Dedifferentiated amniotic fluid mesenchymal stem cell (primary cell): Measurements from ENCODE around the gene RGS16.

ENCODE experiments used
- DNase-seq: peaks from one replicate; pipeline ENCODE4 v3.0.0-alpha.2; 2016; ENCODE audit errors: extremely low spot score

The RGS16 gene

DNA sequence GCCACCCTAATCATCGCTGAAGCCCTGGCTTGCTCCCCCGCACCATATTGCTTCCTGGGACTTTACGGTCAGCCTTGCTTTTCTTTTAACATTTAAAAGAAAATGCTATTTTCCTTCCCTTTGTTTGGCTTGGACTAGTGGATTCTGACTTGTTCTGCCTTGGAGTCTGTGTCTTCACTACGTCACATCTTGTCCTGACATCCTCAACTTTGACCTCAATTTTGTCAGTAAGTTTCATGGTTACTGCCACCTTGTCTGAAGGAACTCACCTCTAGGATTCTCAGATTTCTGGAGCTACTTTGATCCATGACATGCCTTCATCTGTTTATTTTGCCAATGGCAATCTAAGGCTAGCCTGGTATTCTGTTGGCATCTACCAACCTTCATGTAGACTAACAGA is 19.4 kb downstream of the RGS16 start:
- no peak for DNase-seq

DNA sequence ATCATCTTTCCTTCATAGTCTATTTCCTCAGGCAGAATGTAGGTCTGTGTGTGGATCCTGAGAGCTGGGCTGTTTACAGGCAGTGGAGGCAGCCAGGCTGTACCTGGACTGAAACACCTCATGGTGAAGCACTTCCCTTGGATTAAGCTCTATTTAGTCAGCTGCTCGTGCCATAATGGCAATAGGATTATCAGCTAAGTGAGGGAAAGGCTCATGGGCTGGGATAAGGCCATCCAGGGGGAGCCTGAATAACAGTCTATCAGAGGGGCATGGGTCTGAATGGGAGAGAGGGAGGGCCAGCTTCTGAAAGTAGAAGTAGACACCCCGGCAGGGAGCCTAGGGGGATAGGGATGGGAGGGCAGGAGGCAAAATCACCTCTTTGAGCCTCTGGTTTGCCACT is 23.5 kb downstream of the RGS16 start:
- DNase-seq: no peak

DNA sequence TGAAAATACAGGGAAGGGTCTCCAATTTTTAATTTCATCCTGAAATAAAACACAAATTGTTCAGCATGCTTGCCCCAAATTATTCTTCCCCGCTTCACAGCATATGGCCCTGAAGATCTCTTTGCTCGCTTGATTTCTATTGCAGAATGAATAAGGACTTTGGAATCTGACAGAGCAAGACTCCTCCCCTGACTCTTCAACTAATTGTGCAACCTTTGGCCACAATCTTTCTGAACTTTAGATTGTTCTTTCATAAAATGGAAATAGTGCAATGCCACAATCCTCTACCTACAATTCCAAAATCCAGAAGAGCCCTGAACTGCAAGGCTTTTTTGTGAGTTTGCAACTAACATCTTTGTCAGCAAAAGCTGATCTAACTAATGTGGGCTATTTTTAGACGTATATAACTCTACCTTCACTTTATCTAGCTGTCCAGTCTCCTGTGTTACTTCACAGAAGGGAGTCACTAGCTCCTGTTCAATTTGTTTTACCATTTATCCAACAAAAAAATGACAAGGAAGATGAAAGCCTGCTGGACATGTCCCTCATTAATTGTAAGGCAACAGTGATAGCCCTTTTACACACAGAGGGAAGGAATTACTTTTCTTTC is 28.5 kb downstream of the RGS16 start:
- peak; percentile 56 for DNase-seq

DNA sequence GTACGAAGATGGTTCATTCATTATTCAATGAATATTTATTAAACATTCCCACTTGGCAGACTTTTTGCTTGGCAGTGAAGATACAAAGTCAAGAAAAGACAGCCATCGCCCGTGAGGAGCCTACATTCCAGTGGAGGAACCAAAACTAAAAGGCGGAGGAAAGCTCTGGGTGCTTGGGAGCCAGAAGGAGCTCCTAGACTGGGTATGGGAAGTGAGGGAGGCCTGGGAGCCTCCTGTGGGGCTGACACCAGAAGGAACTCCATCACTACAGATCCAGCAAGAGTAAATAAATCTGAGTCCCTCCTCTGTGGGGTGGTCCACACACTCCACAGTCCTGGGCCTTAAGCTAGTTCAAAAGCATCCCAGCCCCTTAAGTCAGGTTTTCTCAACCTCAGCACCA is 30.0 kb downstream of the RGS16 start:
- no peak for DNase-seq

DNA sequence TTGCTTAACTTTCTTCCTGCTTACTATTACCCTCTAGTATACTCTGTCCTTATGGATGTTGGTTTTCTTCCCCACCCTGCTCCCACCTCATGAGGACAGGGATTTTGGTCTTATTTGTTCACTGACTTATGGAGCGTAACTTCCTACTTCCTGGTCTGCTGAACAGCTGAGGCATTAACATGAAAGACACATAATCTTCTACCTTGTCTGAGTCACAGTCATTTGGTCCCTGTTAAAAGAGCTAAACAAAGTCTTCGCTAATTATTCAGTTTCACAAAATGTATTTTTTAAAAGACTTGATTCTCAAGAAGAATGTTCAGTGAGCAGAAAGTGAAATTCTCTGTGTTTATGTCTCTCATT is 33.6 kb downstream of the RGS16 start:
- no peak for DNase-seq

DNA sequence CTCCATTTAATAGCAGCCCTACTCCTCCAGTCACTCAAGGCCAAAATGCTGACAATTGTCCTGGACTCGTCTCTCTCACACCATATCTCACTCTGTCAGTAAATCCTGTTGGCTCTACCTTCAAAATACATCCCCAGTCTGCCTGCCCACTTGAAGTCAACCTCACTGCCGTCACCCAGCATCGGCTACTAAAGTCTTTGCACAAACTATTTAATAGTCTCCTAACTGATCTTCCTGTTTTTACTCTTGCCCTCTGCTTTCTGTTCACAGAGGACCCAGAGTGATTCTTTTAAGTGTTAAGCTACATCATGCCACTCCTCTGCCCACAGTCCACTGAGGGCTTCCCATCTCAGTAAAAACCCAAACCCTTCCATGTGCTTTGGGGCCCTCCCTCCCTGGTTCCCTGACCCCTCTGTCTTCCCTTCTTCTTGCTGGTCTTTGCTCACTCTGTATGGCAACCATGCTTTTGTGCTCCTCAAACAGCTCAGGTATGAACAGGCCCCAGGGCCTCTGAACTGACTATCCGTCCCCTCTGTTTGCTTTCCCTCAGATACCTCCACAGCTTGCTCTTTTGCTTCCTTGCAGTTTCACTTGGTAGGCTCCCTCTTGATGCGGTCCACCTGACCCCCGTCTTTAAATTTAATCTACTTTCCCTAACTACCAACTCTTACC is 34.1 kb downstream of the RGS16 start:
- no peak for DNase-seq

DNA sequence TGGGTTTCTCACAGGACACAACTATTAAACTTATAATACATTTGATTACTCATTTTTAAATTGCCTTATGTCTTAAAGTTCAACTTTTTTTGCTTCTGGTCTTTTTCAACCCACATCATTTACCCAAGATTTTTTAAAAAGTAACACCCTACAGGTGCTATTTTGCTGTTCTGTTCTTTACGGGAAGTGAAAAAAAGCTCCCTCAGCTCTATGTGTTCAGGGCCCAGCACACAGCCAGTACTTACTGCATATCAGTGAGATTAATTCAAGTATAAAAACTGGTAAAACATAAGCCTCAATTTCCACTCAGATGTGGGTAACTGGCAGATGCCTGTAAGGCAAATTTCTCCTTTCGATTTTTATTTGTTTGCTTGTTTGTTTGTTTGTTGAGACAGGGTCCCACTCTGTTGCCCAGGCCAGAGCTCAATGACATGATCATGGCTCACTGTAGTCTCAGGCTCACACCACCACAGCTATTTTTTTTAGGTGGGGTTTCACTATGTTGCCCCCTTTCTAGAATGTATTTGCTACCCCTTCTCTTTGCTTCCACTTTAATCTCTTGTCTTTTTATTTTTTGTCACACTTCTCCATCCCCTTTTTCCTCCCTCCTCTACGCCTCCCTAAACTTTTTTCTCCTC is 35.4 kb downstream of the RGS16 start:
- DNase-seq: no peak

DNA sequence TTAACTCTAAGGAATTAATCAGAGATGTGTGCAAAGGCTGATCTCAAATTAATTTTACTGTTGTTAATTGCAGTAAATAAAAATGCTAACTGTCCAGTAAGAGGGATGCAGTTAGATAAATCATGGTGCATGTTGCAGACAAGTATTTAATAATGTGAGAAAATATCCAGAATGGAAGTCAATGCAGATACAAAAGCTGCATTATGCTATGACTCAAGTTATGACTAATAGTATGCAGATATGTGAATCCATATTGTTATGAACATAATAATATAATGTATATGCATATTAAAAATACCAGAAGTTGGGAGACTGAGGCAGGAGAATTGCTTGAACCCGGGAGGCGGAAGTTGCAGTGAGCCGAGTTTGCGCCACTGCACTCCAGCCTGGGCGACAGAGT is 36.6 kb downstream of the RGS16 start:
- DNase-seq: no peak

DNA sequence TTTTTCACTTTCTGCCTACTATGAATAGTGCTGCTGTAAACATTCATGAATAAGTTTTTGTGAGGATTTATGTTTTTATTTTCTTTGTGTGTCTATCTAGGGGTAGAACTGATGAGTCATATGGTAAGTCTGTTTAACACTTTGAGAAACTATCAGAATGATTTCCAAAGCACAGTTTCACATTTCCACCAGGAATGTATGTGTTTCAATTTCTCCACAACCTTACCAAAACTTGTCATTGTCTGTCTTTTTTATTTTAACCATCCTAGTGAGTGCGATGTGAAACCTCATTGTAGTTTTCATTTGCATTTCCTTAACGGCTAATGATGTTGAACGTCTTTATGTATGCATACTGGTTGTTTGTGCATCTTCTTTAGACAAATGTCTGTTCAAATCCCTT is 38.7 kb downstream of the RGS16 start:
- no peak for DNase-seq

DNA sequence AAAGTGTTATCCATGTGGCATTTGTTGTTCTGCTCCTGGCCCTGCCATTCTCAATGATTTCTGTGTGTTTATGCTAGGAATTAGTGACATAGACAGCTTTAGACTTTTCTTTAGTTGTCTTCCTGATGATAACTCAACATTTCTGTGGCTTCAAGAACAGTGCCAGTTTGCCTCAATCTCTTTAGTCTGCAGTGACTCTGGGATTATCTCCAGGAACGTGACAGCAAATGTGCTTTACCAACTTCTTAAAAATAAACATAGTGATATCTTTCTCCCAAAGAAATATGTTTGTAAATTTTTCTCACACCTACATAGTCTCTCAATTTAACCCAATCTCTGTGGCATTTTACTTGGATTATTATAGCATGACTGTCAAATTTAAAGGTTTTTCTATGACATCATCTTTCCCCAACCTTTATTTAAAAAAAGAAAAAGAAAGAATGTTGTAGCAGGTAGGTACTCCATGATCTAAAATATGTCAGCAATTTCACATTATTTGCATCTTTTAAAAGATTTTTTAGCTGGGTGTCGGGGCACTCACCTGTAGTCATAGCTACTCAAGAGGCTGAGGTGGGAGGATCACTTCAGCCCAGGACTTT is 39.7 kb downstream of the RGS16 start:
- no peak for DNase-seq

DNA sequence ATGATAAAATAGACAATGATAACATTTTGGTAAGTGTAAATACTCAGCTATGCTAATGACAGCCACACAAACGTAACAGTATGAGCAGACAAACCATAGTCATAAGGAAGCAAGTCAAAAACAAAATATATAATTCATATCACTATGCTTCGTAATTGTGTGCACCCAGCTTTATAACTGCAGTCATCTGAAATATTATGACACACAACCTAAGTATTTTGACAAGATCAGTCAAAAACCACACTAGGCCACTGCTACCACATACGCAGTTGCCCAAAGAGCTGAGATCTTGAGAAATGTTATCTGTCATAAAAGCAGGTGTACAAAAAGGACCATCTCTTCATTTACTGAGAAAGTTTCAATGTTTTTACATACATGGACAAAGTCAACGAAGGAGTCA is 41.1 kb downstream of the RGS16 start:
- no peak for DNase-seq

DNA sequence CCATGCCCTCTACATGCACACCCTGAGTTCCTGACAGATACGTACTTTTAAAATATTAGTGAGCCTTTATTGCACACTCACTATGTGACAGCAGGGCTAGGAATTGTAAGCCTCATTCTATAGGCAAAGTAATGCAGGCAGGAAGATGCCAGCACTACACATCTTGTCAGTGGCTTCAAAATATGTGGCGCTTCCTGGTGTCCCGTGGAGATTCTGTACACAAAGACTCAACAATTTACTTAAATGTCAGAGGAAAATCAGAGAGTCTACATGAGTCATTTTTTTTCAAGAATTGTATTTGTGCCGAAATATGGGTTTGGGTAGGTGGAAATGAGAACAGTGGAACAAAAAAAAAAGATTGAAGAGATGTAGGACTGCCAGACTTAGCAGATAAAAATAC is 42.7 kb downstream of the RGS16 start:
- no peak for DNase-seq

DNA sequence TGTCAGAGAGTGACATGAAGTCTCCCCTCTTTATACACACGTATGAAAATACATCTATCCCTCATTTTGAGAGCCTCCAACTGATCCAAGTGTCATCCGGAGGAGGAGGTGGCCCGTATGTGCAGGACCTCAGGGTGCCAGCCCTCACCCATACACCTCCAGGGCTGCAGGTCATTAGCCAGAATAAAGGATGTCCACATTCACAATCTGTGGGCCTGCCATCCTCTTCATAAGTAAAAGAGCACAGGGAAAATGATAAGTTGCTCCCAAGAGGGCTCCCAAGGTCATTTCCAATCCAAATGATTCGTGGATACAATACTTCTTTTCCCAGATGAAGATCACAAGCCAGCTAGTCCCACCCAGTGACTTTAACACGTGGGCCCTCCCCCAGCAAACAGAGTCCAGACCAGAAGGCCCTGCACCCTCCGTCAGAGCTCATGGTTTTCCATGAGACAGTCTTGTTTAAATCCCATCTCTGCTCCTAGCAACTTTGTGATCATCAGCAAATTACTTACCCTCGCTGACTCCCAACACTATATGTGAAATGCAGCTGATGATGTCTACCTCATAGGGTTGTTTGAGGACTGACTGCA is 43.7 kb downstream of the RGS16 start:
- no peak for DNase-seq

DNA sequence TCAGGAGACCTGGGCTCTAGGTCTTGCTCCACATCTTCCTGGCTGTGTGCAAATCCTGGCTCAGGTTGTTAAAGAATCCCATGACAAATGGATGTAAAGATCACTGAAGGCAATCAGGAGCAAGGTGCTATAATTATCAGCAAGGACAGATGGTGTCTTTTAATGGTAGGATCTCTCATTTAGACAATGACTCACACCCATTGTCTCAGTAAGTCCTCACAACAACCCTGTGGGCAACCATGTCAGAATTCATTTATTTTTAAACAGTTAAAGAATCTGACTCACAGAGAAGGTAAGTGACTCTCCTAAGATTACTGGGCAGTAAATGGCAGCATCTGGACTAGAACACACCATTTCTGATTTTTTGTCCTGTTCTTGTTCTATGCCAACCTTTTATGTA is 47.9 kb downstream of the RGS16 start:
- DNase-seq: no peak

DNA sequence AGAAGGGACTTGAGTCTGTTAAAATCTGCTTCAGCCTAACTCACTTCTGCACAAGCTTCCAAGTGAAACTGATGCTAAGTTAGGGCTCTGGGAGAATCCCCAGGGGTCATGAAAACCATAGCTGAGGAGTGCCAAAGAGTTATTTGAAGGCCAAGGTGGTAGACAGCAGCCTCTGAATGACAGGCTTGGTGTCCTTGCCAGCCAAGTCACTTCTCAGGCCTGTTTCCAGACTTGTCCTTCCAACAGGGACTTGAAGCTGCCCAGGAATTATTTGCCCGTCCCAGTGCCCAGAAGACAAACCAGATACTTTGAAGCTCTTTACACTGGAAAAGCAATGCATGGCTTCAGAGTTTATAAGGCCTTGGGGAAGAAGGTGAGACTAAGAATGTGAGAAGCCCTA is 48.7 kb downstream of the RGS16 start:
- DNase-seq: no peak

DNA sequence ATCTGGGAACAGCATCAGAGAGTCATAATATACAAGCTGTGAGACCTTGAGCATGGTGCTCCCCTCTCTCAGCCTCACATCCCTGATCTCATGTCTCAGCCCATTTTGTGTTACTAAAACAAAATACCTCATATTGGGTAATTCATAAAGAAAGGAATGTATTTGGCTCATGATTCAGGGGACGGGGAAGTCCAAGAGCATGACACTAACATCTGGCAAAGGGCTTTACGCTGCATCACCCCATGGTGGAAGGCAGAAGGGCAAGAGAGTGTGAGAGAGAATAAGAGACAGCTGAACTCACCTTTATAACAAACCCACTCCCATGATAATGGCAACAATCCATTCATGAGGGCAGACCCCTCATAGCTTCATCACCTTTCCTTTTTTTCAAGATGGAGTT is 51.7 kb downstream of the RGS16 start:
- DNase-seq: no peak

DNA sequence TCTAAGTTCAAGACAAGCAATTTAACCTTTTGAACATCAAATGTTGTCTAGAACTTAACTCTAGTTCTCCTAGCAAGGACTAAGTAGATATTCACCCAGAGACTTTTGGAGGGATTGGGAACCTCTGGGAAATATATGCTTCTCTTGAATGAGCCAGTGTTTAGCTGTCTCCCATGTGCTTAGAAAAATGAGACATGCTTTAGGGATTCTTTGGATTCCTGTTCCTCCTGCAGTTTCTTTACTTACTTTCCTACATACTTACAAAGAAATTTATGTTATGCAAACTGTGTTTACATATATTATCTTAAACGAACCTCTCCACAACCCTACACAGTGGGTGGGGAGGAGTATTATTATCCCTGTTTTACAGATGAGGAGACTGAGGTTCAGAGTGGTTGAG is 54.4 kb downstream of the RGS16 start:
- no peak for DNase-seq

DNA sequence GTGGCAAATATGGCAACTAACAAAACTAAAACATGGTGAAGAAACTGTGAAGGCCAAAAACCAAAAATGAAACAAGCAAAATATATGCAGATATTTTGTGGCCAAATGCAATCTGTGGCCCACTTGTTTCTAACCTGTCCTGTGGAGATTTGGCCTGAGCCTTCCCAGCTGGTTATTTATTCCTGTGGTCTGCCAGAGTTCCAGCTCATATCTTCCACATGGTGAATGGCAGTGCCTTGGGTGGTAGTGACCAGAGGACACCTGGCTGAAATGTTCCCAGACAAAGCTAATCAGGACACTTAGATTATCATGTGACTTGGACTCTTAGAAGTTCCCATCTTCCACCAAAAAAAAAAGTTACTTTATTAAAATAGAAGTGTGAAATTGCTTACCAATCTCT is 54.8 kb downstream of the RGS16 start:
- no peak for DNase-seq
